ENCODE results near the gene CCDC92. TPM values are rescaled to one million over a fixed set of nuclear protein-coding genes. Genes with fewer than 3 reads are reported as not detected.

Gene CCDC92
- total and polyA plus RNA-seq, 2 of the 13 experiments (the other 11 are each of a cell fraction or from before 2014, with no cell fraction given) = 5.4 to 14.7 TPM

DNA sequence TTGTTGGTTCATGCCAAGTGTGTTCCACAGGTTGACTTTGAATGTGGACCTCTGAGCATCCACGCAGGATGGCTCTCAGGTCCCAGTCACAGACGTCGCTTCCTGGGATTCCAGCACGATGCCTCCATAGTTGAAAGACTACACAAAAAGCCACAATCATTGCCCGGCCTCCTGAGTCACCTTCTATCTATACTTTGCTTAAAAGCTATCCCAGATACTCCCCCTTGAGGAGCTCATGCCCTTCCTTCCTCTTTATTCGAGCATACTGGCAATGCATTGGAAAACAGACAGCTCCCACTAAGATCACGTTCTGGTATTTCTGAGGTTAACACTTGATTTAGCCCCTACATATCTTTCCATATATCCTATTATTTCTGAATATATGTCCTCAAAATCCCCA lies 40.4 kb upstream of the CCDC92 start (continued):
- TF ChIP-seq ZFX (CRISPR knock-in tag; IDR thresholded peaks at IDR 0.05; ENCODE audit: low read depth) = no peak
- TF ChIP-seq, protein P1, sequence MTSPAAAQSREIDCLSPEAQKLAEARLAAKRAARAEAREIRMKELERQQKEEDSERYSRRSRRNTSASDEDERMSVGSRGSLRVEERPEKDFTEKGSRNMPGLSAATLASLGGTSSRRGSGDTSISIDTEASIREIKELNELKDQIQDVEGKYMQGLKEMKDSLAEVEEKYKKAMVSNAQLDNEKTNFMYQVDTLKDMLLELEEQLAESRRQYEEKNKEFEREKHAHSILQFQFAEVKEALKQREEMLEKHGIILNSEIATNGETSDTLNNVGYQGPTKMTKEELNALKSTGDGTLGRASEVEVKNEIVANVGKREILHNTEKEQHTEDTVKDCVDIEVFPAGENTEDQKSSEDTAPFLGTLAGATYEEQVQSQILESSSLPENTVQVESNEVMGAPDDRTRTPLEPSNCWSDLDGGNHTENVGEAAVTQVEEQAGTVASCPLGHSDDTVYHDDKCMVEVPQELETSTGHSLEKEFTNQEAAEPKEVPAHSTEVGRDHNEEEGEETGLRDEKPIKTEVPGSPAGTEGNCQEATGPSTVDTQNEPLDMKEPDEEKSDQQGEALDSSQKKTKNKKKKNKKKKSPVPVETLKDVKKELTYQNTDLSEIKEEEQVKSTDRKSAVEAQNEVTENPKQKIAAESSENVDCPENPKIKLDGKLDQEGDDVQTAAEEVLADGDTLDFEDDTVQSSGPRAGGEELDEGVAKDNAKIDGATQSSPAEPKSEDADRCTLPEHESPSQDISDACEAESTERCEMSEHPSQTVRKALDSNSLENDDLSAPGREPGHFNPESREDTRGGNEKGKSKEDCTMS (CRISPR knock-in tag; conservative IDR thresholded peaks at IDR 0.05) = no peak
- TF ChIP-seq, protein P2, sequence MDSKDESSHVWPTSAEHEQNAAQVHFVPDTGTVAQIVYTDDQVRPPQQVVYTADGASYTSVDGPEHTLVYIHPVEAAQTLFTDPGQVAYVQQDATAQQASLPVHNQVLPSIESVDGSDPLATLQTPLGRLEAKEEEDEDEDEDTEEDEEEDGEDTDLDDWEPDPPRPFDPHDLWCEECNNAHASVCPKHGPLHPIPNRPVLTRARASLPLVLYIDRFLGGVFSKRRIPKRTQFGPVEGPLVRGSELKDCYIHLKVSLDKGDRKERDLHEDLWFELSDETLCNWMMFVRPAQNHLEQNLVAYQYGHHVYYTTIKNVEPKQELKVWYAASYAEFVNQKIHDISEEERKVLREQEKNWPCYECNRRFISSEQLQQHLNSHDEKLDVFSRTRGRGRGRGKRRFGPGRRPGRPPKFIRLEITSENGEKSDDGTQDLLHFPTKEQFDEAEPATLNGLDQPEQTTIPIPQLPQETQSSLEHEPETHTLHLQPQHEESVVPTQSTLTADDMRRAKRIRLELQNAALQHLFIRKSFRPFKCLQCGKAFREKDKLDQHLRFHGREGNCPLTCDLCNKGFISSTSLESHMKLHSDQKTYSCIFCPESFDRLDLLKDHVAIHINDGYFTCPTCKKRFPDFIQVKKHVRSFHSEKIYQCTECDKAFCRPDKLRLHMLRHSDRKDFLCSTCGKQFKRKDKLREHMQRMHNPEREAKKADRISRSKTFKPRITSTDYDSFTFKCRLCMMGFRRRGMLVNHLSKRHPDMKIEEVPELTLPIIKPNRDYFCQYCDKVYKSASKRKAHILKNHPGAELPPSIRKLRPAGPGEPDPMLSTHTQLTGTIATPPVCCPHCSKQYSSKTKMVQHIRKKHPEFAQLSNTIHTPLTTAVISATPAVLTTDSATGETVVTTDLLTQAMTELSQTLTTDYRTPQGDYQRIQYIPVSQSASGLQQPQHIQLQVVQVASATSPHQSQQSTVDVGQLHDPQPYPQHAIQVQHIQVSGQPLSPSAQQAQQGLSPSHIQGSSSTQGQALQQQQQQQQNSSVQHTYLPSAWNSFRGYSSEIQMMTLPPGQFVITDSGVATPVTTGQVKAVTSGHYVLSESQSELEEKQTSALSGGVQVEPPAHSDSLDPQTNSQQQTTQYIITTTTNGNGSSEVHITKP (CRISPR knock-in tag; IDR thresholded peaks at IDR 0.05; ENCODE audit: low read depth) = no peak

DNA sequence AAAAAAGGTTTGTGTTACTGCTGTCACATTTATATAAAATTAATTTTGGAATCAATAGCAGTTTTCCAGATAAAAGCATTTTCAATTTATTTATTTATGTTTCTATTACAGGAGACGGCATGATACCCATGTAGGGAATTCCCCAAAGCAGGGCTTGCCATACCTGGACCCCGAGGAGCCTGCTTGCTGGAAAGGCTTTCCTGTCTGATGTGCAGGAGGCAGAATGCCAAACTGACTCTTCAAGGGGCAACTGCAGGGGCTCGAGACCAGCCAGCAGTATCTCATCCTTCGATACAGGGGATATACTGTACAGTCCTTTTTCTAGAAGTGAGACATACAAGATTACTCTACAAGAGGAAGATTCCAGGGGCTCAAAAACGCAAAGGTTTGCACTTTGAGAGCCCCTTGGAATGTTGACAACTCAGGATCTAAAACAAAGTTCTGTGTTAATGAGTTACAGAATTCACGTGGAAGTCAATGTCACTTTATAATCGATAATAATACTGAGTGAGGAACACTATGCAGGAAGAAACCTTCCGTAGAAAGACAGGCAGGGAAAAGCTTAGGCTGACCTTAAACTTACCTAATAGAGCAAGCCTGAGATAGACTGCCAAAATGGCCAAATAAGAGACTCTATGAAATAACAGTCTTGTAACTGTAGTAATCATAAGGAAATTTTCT lies 38.9 kb upstream of the CCDC92 start:
- no peak for FAIRE-seq
- ATAC-seq = no peak

More for the DNA sequence above, 38.9 kb upstream of the CCDC92 start:
- Histone ChIP-seq H3K4me2 (ENCODE audit: low read depth, low read length) (no peak overlapping the region), H3K27ac (ENCODE audit: extremely low read length, insufficient read depth, low read length) (no peak overlapping the region), H3K79me2 (ENCODE audit: insufficient read depth, low read length) (peaks cover 2% of the 10 kb centered on the region), H3K9ac (ENCODE audit: insufficient read depth, low read depth, low read length) (no peak overlapping the region), H3K4me3 (replicated peaks in 1 of 3; ENCODE audit: insufficient read depth in 1 of 3, low read depth in 2 of 3, low read length in 3 of 3) (no peak overlapping the region), H3K36me3 (replicated peaks in 1 of 2; ENCODE audit: control insufficient read depth in 1 of 2, insufficient read depth in 2 of 2, low read length in 2 of 2) (peaks cover 14 to 58% of the 10 kb centered on the region in 2 experiments; a peak in 4 of 5 replicates), H3K9me3 (ENCODE audit: low read length) (no peaks in the 10 kb centered on the region), H4K20me1 (ENCODE audit: insufficient read depth, low read length) (peaks cover 5% of the 10 kb centered on the region; the same call in 1 of the 2 replicates), H3K4me1 (ENCODE audit: insufficient read depth, low read length) (no peaks in the 10 kb centered on the region), H2AFZ (ENCODE audit: low read length) (no peak overlapping the region), H3K27me3 (ENCODE audit: control insufficient read depth in 1 of 2, insufficient read depth in 2 of 2, low read length in 2 of 2) (no peaks in the 10 kb centered on the region)
- no peak for DNase-seq (ENCODE audit: low spot score)
- intact Hi-C loops (cut with micrococcal nuclease; ENCODE audit: unreplicated experiment) = no loop called here
- in situ Hi-C loops (cut with HindIII; ENCODE audit: extremely low pct_ligation_motif_present, low pct_unique_long_range_greater_than_20kb) = no loop called here
- whole genome bisulfite sequencing (ENCODE audit: low lambda C conversion rate) = 86% methylated on average over 8 of the region's 8 CpGs
- ChIA-PET CTCF (ENCODE audit: low intra/inter-chr PET ratio, low total read pairs) (no interaction called here), POLR2A (no interaction called here)
- no TSS peak for BruUV-seq (replicated peaks)
- peak in 1 of 2 experiments; percentile 45; a peak in 1 of 4 replicates for TF ChIP-seq MAFK (conservative IDR thresholded peaks at IDR 0.05 in 1 of 2, IDR thresholded peaks at IDR 0.05 in 1 of 2; ENCODE audit: low read length in 2 of 2)
- no peak for TF ChIP-seq DPF2 (CRISPR knock-in tag; IDR thresholded peaks at IDR 0.05; ENCODE audit: borderline replicate concordance, low read depth)

Data from HepG2 (cell line).